Kidney (tissue), 14 donors: Measurements from ENCODE around the gene SRPX2. TPM values are rescaled to one million over a fixed set of nuclear protein-coding genes. Genes with fewer than 3 reads are reported as not detected.

Source experiments
- DNase-seq, 5 donors: peaks; one replicate each; pipeline ENCODE4 v3.0.0-alpha.2; 2013 to 2020
- FAIRE-seq: peaks from 2 replicates; lab custom pipeline; 2012; peaks lifted over from hg19 to GRCh38; lab: Jason Lieb, UNC
- H3K27ac ChIP-seq, 2 donors: one replicate each; pipeline ENCODE4 v1.7.0; 2013; ENCODE audit warnings: low read depth in 2 of 2, low read length in 2 of 2, inconsistent platforms in 1 of 2
- H3K27me3 ChIP-seq: one replicate; pipeline ENCODE4 v1.7.1; 2013; ENCODE audit warnings: low read length, inconsistent platforms; ENCODE audit not compliant: control insufficient read depth, insufficient read depth
- H3K36me3 ChIP-seq, 3 donors: one replicate each; pipeline versions ENCODE4 v1.7.0 to v1.7.1; 2013; ENCODE audit warnings: low read length in 3 of 3, control low read depth in 1 of 3, inconsistent platforms in 1 of 3; ENCODE audit not compliant: insufficient read depth in 3 of 3, control insufficient read depth in 2 of 3
- H3K4me1 ChIP-seq, 3 donors: one replicate each; pipeline versions ENCODE4 v1.7.0 to v1.7.1; 2013; ENCODE audit warnings: low read length in 3 of 3, inconsistent platforms in 1 of 3, low read depth in 1 of 3; ENCODE audit not compliant: control insufficient read depth in 2 of 3, insufficient read depth in 2 of 3
- H3K4me3 ChIP-seq, 3 donors: one replicate each; pipeline versions ENCODE4 v1.7.0 to v1.8.1; 2013; ENCODE audit warnings: low read length in 3 of 3, control low read depth in 1 of 3, inconsistent platforms in 1 of 3
- H3K9ac ChIP-seq, 3 donors: one replicate each; pipeline versions ENCODE4 v1.7.0 to v1.7.1; 2013; ENCODE audit warnings: low read length in 3 of 3, control low read depth in 1 of 3, inconsistent platforms in 1 of 3
- H3K9me3 ChIP-seq, 3 donors: one replicate each; pipeline versions ENCODE4 v1.7.0 to v1.7.1; 2013; ENCODE audit warnings: low read length in 3 of 3, control low read depth in 1 of 3, inconsistent platforms in 1 of 3; ENCODE audit not compliant: control insufficient read depth in 2 of 3, insufficient read depth in 1 of 3
- intact Hi-C: fragments of 100-400 bp; cut with DNase I; formaldehyde crosslinking; loops from one replicate; pipeline ENCODE4 v1.11.1; 2022
- polyA plus RNA-seq: library from polyadenylated mRNA; stranded (reverse); fragments of 350-450 nt; fragmentation: Illumina TruSeq; extraction: RNeasy Lipid Tissue Mini Kit (QIAGEN cat#74804); gene quantifications from one replicate; pipeline ENCODE4 v1.2.3, GENCODE V29; 2014; ENCODE audit warnings: low read depth, low replicate concordance; ENCODE audit not compliant: insufficient read depth
- total RNA-seq: library from RNA; stranded (reverse); fragmentation: NEBNext Ultra II Directional; extraction: Animal tissue kit (Norgen Biotek cat#: 25700); gene quantifications from one replicate; pipeline ENCODE4 v1.2.1, GENCODE V29; 2021
- TF ChIP-seq, protein P1 (sequence below): IDR thresholded peaks from 3 replicates; pipeline ENCODE4 v1.5.1; 2012; ENCODE audit warnings: mild to moderate bottlenecking, moderate library complexity, borderline replicate concordance; ENCODE audit not compliant: insufficient read depth; ENCODE audit errors: extremely low read depth
- donor health status: control.
- donor health status: control.
- donor health status: control.
- donor health status: control.
- donor health status: control.
- donor health status: DM: yes; HTN: yes; CAD: no.
- donor health status: Normal renal cell carcinoma (clear cell type).

Gene SRPX2
- total and polyA plus RNA-seq, 2 donors from 2014 or later = 3.2 to 4.5 TPM

DNA sequence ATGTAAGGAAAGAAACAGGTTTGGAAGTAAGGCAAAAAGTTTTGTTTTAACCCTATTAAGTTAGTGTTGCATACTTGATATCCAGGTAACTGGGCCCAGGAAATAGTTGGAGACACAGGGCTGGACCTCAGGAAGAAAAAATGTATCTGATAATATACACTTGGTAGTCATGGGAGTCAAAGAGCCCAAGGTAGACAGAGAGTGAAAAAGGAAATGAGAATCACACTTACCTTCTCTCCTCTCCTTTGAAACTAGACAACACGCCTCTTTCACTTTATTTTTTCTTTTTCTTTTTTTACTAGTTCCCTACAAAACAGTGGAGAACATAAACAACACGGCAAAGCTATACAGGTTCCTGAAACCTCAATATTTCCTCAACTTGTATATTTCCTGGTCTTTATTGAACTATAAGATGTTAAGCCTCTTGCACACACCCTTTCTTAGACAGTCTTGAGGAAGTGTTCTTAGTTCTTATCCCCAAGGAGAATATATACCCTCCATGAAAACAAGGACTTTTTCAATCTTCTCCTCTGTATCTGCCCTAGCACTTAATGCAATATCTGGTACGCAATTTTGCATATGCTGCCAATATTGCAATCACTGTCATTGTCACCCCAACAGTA lies 60.7 kb downstream of the SRPX2 start:
- H3K9ac ChIP-seq = no peak overlapping the region
- intact Hi-C loops = no loop called here
- no peaks in the 10 kb centered on the region for H3K27me3 ChIP-seq
- no peaks in the 10 kb centered on the region for H3K9me3 ChIP-seq
- DNase-seq (no peak), FAIRE-seq (no peak)
- H3K27ac ChIP-seq = no peak overlapping the region
- TF ChIP-seq, protein P1, sequence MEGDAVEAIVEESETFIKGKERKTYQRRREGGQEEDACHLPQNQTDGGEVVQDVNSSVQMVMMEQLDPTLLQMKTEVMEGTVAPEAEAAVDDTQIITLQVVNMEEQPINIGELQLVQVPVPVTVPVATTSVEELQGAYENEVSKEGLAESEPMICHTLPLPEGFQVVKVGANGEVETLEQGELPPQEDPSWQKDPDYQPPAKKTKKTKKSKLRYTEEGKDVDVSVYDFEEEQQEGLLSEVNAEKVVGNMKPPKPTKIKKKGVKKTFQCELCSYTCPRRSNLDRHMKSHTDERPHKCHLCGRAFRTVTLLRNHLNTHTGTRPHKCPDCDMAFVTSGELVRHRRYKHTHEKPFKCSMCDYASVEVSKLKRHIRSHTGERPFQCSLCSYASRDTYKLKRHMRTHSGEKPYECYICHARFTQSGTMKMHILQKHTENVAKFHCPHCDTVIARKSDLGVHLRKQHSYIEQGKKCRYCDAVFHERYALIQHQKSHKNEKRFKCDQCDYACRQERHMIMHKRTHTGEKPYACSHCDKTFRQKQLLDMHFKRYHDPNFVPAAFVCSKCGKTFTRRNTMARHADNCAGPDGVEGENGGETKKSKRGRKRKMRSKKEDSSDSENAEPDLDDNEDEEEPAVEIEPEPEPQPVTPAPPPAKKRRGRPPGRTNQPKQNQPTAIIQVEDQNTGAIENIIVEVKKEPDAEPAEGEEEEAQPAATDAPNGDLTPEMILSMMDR = no peak
- no peaks in the 10 kb centered on the region for H3K4me1 ChIP-seq
- no peak overlapping the region for H3K4me3 ChIP-seq
- H3K36me3 ChIP-seq = no peaks in the 10 kb centered on the region

DNA sequence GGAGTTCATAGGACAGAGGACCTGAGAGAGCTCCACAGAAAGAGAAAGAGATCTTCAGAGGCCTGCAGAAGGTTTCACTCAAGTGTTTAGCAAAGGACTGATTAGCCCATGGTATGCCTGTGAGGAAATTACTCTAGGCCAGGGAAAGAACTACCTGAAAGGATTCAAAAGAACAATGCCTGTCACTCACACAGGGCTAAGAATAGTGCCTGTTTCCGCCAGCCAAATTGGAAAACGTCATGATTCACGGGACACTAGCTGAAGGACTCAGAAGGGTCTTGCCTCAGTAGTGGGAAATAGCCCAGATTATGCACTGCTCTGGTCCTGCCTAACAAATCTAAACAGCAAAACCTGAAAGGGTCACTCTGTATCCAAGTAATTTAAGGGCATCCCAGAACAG lies 66.8 kb downstream of the SRPX2 start:
- H3K27ac ChIP-seq = no peak overlapping the region
- DNase-seq (no peak), FAIRE-seq (no peak)
- no peaks in the 10 kb centered on the region for H3K9me3 ChIP-seq
- intact Hi-C loops = no loop called here
- no peak overlapping the region for H3K9ac ChIP-seq
- TF ChIP-seq, protein P1 = no peak
- no peaks in the 10 kb centered on the region for H3K4me1 ChIP-seq
- no peaks in the 10 kb centered on the region for H3K27me3 ChIP-seq
- no peak overlapping the region for H3K4me3 ChIP-seq
- H3K36me3 ChIP-seq = no peaks in the 10 kb centered on the region

DNA sequence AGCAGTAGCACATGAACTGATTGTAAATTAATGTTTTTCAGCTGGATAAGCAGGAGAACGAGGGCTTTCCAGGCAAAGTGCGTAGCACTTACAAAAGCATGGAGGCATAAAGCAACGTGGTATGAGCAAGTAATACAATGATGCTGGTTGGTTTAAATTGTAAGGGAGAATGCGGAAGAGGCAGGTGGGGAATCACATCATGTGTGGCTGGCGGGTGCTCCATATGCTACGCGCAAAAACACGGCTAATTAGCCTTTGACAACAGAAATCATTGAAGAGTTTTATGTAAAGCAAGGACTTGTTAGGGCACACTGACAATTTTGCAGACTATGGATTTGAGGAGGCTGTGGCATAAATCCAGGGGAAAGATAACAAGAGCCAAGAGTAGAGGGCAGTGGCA lies 73.4 kb downstream of the SRPX2 start:
- Histone ChIP-seq H3K27me3 (no peaks in the 10 kb centered on the region), H3K36me3 (no peaks in the 10 kb centered on the region), H3K9me3 (no peaks in the 10 kb centered on the region), H3K27ac (no peak overlapping the region), H3K9ac (no peak overlapping the region), H3K4me1 (no peaks in the 10 kb centered on the region), H3K4me3 (no peak overlapping the region)
- intact Hi-C loops = no loop called here
- FAIRE-seq = no peak
- TF ChIP-seq, protein P1 = no peak
- DNase-seq = no peak

DNA sequence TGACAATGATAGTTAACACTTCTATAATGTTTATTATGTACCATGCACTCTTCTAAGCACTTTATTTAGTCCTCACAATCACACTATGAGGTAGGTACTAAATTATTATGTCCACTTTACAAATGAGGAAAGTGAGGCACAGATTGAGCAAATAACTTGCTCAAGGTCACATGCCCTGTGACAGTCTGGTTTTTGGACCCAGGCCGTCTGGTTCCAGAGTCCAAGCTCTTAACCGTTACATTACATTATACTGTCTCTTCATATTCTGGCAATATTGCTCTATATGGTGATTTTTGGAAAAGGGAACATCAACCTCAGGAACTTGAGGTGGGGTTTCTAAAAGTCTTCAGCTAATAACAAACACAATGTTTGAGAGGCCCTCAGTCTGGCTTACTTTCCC lies 75.1 kb downstream of the SRPX2 start:
- DNase-seq = no peak
- no peaks in the 10 kb centered on the region for H3K27me3 ChIP-seq
- H3K27ac ChIP-seq = no peak overlapping the region
- H3K9me3 ChIP-seq = no peaks in the 10 kb centered on the region
- no peak overlapping the region for H3K4me3 ChIP-seq
- TF ChIP-seq, protein P1 = no peak
- no peaks in the 10 kb centered on the region for H3K4me1 ChIP-seq
- intact Hi-C loops = no loop called here
- H3K36me3 ChIP-seq = no peaks in the 10 kb centered on the region
- no peak overlapping the region for H3K9ac ChIP-seq
- FAIRE-seq = no peak
